RWPE2 (cell line): Measurements from ENCODE around the gene FBXO41.
A peak's percentile ranks its signal among the peaks of the same experiment; 100 is the strongest.

Experiments used
- ATAC-seq: fragments of 200-7000 bp; cut with Tn5 transposase; 3 replicates; pipeline ENCODE4 v1.9.1; 2021; ENCODE audit warnings: low read depth
- DNase-seq: peaks from one replicate; pipeline ENCODE4 v3.0.0-alpha.2; 2020; ENCODE audit warnings: low spot score
- H3K27ac ChIP-seq: fragments of 450-650 bp; 2 replicates; pipeline ENCODE4 v1.5.1; 2017; ENCODE audit warnings: mild to moderate bottlenecking; ENCODE audit not compliant: poor library complexity, severe bottlenecking
- H3K27me3 ChIP-seq: fragments of 250-450 bp; sonication (Bioruptor Pico); 2 replicates; pipeline ENCODE4 v1.5.1; 2021; ENCODE audit warnings: mild to moderate bottlenecking, moderate library complexity; ENCODE audit not compliant: insufficient read depth, poor library complexity, severe bottlenecking
- H3K36me3 ChIP-seq: fragments of 250-450 bp; sonication (Bioruptor Pico); 2 replicates; pipeline ENCODE4 v1.5.1; 2020; ENCODE audit warnings: low read depth, mild to moderate bottlenecking, moderate library complexity
- H3K4me1 ChIP-seq: fragments of 250-450 bp; sonication (Bioruptor Pico); 2 replicates; pipeline ENCODE4 v1.5.1; 2021; ENCODE audit warnings: mild to moderate bottlenecking, moderate library complexity; ENCODE audit not compliant: insufficient read depth, poor library complexity, severe bottlenecking
- H3K4me3 ChIP-seq: fragments of 250-450 bp; sonication (Bioruptor Pico); 2 replicates; pipeline ENCODE4 v1.5.1; 2021; ENCODE audit warnings: mild to moderate bottlenecking, moderate library complexity; ENCODE audit not compliant: severe bottlenecking
- H3K9me3 ChIP-seq: fragments of 250-450 bp; sonication (Bioruptor Pico); 2 replicates; pipeline ENCODE4 v1.5.1; 2021; ENCODE audit warnings: mild to moderate bottlenecking, moderate library complexity; ENCODE audit not compliant: severe bottlenecking
- CTCF ChIP-seq: fragments of 450-650 bp; IDR thresholded peaks from one replicate; pipeline ENCODE4 v1.5.1; 2017; ENCODE audit warnings: mild to moderate bottlenecking, moderate library complexity; ENCODE audit not compliant: poor library complexity, severe bottlenecking

FBXO41 gene

GRCh38 chr2:73290049-73290839 lies 6.0 kb upstream of the FBXO41 start:
- Histone ChIP-seq H3K27me3 (peaks cover 60% of the 10 kb centered on the region), H3K4me3 (no peak overlapping the region), H3K9me3 (peaks cover 3% of the 10 kb centered on the region), H3K4me1 (no peaks in the 10 kb centered on the region), H3K36me3 (no peaks in the 10 kb centered on the region), H3K27ac (no peak overlapping the region)
- DNase-seq = no peak
- 0 out of 3 replicates have a peak, but pooled peaks have one; percentile 31 for ATAC-seq
- peak; percentile 64 for TF ChIP-seq CTCF

- Histone ChIP-seq H3K4me3 (no peak overlapping the region), H3K36me3 (no peaks in the 10 kb centered on the region), H3K27ac (no peak overlapping the region), H3K4me1 (no peaks in the 10 kb centered on the region), H3K27me3 (peaks cover 52% of the 10 kb centered on the region), H3K9me3 (peaks cover 3% of the 10 kb centered on the region)
- ATAC-seq (no peak), DNase-seq (no peak)
- TF ChIP-seq CTCF = no peak
Observed at GRCh38 chr2:73289304-73289703, 5.0 kb upstream of the FBXO41 start.

GRCh38 chr2:73286134-73286655 lies 1.9 kb upstream of the FBXO41 start:
- no peaks in the 10 kb centered on the region for H3K36me3 ChIP-seq
- no peaks in the 10 kb centered on the region for H3K4me1 ChIP-seq
- no peak for TF ChIP-seq CTCF
- H3K4me3 ChIP-seq = no peak overlapping the region
- no peak overlapping the region for H3K27ac ChIP-seq
- H3K27me3 ChIP-seq = peaks cover 21% of the 10 kb centered on the region
- DNase-seq = no peak
- no peak for ATAC-seq
- no peaks in the 10 kb centered on the region for H3K9me3 ChIP-seq

GRCh38 chr2:73285159-73285739 lies 971 bp upstream of the FBXO41 start:
- Histone ChIP-seq H3K27me3 (peaks cover 11% of the 10 kb centered on the region), H3K9me3 (no peaks in the 10 kb centered on the region), H3K4me1 (no peaks in the 10 kb centered on the region), H3K36me3 (no peaks in the 10 kb centered on the region), H3K27ac (no peak overlapping the region), H3K4me3 (no peak overlapping the region)
- ATAC-seq = no peak
- DNase-seq = no peak
- no peak for TF ChIP-seq CTCF
